Fibroblast of lung (primary cell): ENCODE results near the gene SPTBN2.

Source experiments
- EZH2 ChIP-seq: IDR thresholded peaks from 2 replicates; pipeline ENCODE4 v1.5.1; 2012; ENCODE audit warnings: low read length, control low read depth, mild to moderate bottlenecking; ENCODE audit errors: missing control alignments
- TF ChIP-seq, protein P1 (sequence below), 2 donors: IDR thresholded peaks in 1 of 2; conservative IDR thresholded peaks in 1 of 2; 1 replicate in 1 of 2; 2 replicates in 1 of 2; pipeline ENCODE4 v1.5.1; 2011 to 2012; ENCODE audit warnings: low read length in 2 of 2, control low read depth in 1 of 2, inconsistent platforms in 1 of 2, low read depth in 1 of 2, mild to moderate bottlenecking in 1 of 2

DNA sequence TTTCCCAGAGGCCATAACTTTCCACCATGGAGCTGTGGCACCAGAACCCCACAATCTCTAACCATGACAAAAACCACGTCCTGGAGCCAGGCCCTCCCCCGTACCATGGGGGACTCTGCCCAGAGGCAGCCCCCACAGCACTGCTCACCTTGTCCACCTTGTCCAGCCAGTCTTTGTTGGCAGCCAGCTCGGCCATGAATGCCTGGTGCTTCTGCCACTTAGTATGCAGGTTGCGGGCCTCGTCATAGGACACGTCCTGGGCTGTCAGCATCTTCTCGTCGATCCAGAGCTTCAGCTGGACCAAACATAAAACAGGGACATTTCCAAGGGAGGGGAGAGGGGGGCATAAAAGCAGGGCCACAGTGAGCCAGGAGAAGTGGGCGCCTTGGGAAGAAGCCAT, 30.5 kb downstream of the SPTBN2 start:
- TF ChIP-seq, protein P1, sequence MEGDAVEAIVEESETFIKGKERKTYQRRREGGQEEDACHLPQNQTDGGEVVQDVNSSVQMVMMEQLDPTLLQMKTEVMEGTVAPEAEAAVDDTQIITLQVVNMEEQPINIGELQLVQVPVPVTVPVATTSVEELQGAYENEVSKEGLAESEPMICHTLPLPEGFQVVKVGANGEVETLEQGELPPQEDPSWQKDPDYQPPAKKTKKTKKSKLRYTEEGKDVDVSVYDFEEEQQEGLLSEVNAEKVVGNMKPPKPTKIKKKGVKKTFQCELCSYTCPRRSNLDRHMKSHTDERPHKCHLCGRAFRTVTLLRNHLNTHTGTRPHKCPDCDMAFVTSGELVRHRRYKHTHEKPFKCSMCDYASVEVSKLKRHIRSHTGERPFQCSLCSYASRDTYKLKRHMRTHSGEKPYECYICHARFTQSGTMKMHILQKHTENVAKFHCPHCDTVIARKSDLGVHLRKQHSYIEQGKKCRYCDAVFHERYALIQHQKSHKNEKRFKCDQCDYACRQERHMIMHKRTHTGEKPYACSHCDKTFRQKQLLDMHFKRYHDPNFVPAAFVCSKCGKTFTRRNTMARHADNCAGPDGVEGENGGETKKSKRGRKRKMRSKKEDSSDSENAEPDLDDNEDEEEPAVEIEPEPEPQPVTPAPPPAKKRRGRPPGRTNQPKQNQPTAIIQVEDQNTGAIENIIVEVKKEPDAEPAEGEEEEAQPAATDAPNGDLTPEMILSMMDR (conservative IDR thresholded peaks at IDR 0.05 in 1 of 2, IDR thresholded peaks at IDR 0.05 in 1 of 2; ENCODE audit: low read depth in 1 of 2, low read length in 2 of 2) = no peak
- no peak for TF ChIP-seq EZH2
